D721Med (cell line): ENCODE results near the gene NTN4.

Experiments
- DNase-seq: peaks from one replicate; pipeline ENCODE4 v3.0.0; 2011; ENCODE audit warnings: low spot score; ENCODE audit not compliant: insufficient read length
- FAIRE-seq: peaks from 2 replicates; lab custom pipeline; 2011; peaks lifted over from hg19 to GRCh38; lab: Jason Lieb, UNC
- TF ChIP-seq, protein P1 (sequence below): IDR thresholded peaks from 2 replicates; pipeline ENCODE4 v1.5.1; 2012; ENCODE audit warnings: mild to moderate bottlenecking, control low read depth; ENCODE audit not compliant: insufficient read depth; ENCODE audit errors: missing control alignments

The NTN4 gene

DNA sequence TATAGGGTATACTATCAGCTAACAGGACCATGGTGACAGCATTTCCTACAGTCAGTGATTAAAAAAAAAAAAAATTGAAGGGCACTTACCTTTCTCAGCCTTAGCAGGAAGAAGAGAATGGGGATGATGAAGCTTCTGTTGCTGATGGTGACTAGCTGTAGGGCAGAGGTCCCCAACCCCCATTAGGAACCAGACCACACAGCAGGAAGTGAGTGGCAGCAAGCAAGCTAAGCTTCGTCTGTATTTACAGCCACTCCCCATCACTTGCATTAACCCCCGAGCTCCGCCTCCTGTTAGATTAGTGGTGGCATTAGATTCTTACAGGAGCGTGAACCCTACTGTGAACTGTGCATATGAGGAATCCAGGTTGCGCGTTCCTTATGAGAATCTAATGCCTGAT, 148.0 kb downstream of the NTN4 start:
- TF ChIP-seq, protein P1, sequence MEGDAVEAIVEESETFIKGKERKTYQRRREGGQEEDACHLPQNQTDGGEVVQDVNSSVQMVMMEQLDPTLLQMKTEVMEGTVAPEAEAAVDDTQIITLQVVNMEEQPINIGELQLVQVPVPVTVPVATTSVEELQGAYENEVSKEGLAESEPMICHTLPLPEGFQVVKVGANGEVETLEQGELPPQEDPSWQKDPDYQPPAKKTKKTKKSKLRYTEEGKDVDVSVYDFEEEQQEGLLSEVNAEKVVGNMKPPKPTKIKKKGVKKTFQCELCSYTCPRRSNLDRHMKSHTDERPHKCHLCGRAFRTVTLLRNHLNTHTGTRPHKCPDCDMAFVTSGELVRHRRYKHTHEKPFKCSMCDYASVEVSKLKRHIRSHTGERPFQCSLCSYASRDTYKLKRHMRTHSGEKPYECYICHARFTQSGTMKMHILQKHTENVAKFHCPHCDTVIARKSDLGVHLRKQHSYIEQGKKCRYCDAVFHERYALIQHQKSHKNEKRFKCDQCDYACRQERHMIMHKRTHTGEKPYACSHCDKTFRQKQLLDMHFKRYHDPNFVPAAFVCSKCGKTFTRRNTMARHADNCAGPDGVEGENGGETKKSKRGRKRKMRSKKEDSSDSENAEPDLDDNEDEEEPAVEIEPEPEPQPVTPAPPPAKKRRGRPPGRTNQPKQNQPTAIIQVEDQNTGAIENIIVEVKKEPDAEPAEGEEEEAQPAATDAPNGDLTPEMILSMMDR: no peak
- FAIRE-seq: no peak

DNA sequence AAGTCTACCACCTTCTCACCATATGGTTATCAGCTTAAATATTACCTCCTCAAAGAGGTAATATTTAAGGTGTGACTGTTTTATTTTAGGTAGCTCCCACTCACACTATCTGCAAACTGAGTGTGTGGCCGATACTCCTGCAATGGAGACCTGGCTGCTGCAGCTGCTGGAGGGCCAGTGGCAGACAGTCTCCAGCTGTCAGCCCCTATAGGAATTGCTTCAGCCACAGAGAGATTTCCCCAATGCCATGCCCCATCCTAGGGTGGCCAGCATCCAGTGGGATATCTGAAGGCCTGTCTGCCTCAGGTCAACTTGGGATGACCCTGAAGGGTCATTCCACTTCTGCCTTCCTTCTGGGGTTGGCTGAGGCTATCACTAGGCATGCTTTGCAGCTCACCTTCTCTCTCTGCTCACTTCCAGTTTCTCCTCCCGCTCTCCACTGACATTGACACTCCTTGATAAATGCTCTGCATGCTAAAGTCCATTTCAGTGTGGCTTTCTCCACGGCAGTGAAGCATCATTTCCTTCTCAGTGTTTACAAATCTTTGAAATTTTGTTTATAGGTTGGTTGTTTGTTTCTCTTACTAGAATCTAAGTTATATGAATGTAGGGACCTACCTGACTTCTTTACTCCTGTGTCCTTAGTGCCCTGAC, 149.1 kb downstream of the NTN4 start:
- TF ChIP-seq, protein P1: no peak
- FAIRE-seq (no peak), DNase-seq (no peak)

More for the DNA sequence above, 148.0 kb downstream of the NTN4 start:
- DNase-seq: no peak

DNA sequence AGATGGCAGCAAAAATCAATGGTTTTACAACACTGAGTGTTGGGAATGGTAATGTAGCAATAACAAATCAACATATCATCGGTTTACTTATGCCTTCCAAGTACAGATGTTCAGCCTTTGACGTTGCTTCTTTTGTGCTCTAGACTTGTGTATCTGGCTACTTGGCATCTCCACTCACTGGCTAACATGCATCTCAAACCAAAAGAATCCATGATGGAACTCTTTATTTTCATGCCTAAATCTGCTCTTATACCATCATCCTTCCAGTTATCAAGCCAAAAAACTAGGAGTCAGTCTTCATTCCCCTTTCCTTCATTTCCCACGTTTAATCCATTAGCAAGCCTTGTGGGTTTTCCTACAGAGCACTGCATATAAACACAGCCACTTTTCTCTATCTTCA, 150.0 kb downstream of the NTN4 start:
- no peak for FAIRE-seq
- TF ChIP-seq, protein P1: no peak
- DNase-seq: no peak

DNA sequence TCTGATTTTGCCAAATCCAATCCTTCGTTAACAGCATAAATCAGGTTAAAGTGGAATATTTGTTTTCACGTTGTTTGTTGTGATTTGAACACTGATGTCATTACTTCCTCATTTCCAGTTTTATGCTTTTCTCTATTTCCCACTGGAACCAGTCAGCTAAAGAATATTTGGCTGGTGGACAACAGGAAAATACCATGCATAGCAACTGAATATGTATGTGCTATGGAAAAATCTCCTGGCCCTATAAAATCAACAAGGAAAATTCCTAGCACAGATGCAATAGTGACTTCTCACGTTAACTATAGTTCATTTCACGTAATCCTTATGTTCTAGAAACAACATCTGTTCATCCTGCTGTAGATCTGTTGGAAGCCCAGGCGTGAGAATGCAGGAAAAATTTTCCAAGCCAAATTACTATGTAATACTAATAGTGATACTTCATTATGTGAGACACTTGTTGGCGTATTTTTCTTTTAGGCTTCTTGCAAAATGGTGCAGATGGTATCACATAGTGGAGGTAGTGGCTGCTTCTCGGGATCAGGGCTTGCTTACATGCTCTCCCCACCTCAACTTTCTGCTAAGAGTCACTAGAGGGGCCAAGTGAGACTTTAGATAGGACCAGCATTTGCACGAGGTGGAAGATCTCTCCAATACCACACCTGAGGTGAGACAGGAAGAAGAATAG, 153.0 kb downstream of the NTN4 start:
- DNase-seq (no peak), FAIRE-seq (no peak)
- TF ChIP-seq, protein P1: no peak

DNA sequence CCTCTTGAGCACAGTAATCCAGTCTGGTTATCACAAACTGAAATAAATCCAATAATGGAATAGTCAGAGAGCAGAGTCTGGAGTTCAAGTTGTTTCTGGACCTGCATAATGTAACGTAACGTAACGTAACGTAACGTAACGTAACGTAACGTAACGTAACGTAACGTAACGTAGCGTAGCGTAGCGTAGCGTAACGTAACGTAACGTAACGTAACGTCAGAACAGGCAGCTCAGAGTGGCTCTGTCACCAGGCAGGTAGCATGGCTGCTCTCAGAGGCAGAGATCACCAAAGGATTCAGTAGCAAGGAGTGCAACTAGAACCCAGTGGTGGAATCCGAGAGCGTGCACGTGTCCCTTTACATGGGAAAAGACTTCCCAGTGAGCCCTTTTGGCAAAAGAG, 153.6 kb downstream of the NTN4 start:
- DNase-seq: no peak
- TF ChIP-seq, protein P1: no peak
- FAIRE-seq: no peak

DNA sequence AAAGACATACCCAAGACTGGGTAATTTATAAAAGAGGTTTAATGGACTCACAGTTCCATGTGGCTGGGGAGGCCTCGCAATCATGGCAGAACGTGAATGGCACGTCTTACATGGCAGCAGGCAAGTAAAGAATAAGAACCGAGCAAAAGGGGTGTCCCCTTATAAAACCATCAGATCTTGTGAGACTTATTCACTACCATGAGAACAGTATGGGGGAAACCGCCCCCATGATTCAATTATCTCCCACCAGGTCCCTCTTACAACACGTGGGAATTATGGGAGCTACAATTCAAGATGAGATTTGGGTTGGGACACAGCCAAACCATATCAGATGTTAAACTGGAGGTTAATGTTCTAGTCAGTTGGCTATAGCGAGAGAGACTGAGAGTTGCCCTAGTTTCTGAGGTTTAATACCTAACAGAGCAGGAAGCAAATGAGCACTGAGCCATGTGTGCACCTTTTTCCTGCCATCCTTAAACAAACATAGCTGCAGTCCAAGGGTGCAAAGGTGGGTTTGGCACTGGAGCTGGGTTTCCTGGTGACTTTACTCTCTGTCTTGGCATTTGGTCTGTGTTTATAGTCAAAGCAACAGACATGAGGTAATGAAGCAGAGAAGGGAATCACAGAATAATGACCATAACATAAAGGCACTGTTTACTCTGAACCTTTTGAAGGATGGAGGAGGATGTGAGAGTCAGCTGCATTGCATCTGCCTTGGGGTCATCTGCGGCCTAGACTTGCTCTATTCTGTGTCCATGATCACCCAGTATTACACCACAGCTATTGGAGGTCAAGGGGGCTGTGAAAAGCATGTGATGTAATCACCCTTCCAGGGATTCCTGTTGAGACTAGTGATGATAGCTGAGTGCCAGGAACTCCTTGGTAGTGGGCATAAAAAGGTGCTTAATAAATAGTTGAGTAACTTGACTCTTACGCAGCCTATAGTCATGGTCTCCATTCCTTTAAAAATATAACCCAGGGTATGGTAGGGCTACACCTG, 155.6 kb downstream of the NTN4 start:
- DNase-seq (no peak), FAIRE-seq (no peak)
- TF ChIP-seq, protein P1: no peak
